Measurements from ENCODE around the gene CBX5.

CBX5 gene

DNA sequence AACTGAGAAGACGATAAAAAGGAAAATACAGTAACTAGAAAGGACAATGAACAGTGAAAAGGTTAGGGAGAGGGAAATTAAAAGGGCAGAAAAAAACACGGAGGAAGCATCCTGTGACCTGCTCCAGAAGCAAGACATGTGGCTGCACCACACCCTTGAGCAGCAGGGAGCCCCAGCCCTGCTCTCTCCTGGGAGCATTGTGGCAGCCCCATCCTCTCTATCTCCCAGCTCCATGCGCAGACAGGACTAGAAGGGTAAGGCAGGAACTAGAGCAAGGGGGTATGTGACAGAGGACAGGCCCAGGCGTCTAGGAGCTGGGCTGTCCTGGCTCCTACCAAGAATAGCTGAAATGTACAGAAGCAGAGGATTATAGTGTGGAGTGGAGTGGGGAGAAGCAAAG lies 52.5 kb downstream of the CBX5 start:
- TF ChIP-seq, protein P1, sequence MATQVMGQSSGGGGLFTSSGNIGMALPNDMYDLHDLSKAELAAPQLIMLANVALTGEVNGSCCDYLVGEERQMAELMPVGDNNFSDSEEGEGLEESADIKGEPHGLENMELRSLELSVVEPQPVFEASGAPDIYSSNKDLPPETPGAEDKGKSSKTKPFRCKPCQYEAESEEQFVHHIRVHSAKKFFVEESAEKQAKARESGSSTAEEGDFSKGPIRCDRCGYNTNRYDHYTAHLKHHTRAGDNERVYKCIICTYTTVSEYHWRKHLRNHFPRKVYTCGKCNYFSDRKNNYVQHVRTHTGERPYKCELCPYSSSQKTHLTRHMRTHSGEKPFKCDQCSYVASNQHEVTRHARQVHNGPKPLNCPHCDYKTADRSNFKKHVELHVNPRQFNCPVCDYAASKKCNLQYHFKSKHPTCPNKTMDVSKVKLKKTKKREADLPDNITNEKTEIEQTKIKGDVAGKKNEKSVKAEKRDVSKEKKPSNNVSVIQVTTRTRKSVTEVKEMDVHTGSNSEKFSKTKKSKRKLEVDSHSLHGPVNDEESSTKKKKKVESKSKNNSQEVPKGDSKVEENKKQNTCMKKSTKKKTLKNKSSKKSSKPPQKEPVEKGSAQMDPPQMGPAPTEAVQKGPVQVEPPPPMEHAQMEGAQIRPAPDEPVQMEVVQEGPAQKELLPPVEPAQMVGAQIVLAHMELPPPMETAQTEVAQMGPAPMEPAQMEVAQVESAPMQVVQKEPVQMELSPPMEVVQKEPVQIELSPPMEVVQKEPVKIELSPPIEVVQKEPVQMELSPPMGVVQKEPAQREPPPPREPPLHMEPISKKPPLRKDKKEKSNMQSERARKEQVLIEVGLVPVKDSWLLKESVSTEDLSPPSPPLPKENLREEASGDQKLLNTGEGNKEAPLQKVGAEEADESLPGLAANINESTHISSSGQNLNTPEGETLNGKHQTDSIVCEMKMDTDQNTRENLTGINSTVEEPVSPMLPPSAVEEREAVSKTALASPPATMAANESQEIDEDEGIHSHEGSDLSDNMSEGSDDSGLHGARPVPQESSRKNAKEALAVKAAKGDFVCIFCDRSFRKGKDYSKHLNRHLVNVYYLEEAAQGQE (IDR thresholded peaks at IDR 0.05; ENCODE audit: insufficient read depth in 1 of 2, low read depth in 2 of 2, low read length in 2 of 2): no peak
- TF ChIP-seq FOXP2 (optimal IDR thresholded peaks at IDR 0.05; ENCODE audit: borderline replicate concordance, extremely low read depth, extremely low read length, insufficient read depth) (no peak), SIN3A (IDR thresholded peaks at IDR 0.05; ENCODE audit: borderline replicate concordance, insufficient read depth, low read length) (no peak), POLR2AphosphoS5 (IDR thresholded peaks at IDR 0.05; ENCODE audit: low read depth, low read length) (no peak), TAF1 (IDR thresholded peaks at IDR 0.05; ENCODE audit: borderline replicate concordance, insufficient read depth, low read length) (no peak)

DNA sequence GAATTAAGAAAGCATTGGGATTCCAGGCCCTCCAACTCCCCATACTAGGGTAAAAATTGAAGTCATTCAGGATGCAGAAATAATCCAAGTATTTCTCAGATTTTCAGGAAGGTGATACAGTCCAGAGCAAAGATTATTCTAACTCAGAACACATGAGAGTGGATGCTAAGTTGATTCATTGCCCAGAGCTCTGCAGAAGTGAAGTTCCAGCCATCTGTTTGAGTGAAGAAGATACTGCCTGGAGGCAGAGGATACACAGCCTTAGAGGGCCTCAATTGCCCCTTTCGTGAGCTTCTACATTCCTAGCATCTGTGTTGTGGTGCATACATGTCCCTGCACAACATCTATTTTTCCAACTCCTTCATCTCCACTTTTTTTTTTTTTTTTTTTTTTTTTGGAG lies 54.3 kb downstream of the CBX5 start:
- TF ChIP-seq FOXP2 (optimal IDR thresholded peaks at IDR 0.05; ENCODE audit: borderline replicate concordance, extremely low read depth, extremely low read length, insufficient read depth) (no peak), SIN3A (IDR thresholded peaks at IDR 0.05; ENCODE audit: borderline replicate concordance, insufficient read depth, low read length) (no peak), TAF1 (IDR thresholded peaks at IDR 0.05; ENCODE audit: borderline replicate concordance, insufficient read depth, low read length) (no peak), POLR2AphosphoS5 (IDR thresholded peaks at IDR 0.05; ENCODE audit: low read depth, low read length) (no peak)
- TF ChIP-seq, protein P1 (IDR thresholded peaks at IDR 0.05; ENCODE audit: insufficient read depth in 1 of 2, low read depth in 2 of 2, low read length in 2 of 2): no peak

DNA sequence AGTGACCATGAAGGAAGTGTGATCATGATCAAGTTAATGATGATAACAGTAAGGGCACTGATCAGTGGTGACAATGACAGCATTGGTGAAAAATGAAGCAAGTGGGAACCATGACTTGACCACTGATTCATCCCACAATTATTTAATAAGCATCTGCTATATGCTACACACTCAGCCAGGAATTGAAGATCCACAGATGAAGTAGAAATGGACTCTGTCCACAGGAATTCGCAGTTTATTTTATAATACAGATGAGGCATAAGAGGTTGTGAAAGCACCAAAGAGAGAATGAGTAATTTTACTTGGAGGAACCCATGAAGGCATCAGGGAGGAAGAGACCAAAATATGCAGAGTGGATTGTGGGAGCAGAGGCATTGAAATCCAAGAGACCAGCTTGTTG lies 57.3 kb downstream of the CBX5 start:
- no peak for TF ChIP-seq FOXP2 (optimal IDR thresholded peaks at IDR 0.05; ENCODE audit: borderline replicate concordance, extremely low read depth, extremely low read length, insufficient read depth)
- TF ChIP-seq, protein P1 (IDR thresholded peaks at IDR 0.05; ENCODE audit: insufficient read depth in 1 of 2, low read depth in 2 of 2, low read length in 2 of 2): no peak
- TF ChIP-seq POLR2AphosphoS5 (IDR thresholded peaks at IDR 0.05; ENCODE audit: low read depth, low read length): no peak
- TF ChIP-seq TAF1 (IDR thresholded peaks at IDR 0.05; ENCODE audit: borderline replicate concordance, insufficient read depth, low read length): no peak
- TF ChIP-seq SIN3A (IDR thresholded peaks at IDR 0.05; ENCODE audit: borderline replicate concordance, insufficient read depth, low read length): no peak

DNA sequence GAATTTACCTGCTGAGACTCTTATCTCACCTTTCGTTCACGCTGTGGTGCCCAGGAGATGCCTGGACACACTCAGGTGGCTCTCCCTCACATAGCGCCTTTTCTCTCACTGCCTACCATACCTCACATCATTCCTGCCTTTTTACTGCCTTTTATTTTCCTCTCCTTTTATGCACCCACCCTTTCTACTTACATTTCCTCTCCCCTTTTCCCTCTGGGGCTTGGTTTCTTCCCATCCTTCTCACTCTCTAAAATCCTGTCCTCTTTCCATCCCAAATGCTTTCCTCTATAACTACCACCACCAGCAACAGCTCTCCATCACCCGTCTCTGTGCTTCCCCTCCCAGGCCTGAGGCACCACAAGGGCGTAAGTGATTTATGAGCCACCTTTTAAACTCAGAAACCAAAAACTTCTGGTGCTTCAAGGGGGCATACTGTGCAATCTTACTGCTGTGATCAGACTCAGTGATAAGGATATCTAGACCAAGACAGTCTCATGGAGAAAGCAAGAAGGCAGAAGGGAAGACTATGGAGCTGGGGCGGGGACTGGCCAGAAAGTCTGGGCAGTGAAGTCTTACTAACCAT lies 58.4 kb downstream of the CBX5 start:
- TF ChIP-seq FOXP2 (optimal IDR thresholded peaks at IDR 0.05; ENCODE audit: borderline replicate concordance, extremely low read depth, extremely low read length, insufficient read depth) (no peak), SIN3A (IDR thresholded peaks at IDR 0.05; ENCODE audit: borderline replicate concordance, insufficient read depth, low read length) (no peak), TAF1 (IDR thresholded peaks at IDR 0.05; ENCODE audit: borderline replicate concordance, insufficient read depth, low read length) (no peak), POLR2AphosphoS5 (IDR thresholded peaks at IDR 0.05; ENCODE audit: low read depth, low read length) (no peak)
- TF ChIP-seq, protein P1 (IDR thresholded peaks at IDR 0.05; ENCODE audit: insufficient read depth in 1 of 2, low read depth in 2 of 2, low read length in 2 of 2): no peak
